CD4-positive, alpha-beta memory T cell (primary cell): Measurements from ENCODE around the gene PHACTR4. TPM values are rescaled to one million over a fixed set of nuclear protein-coding genes. Genes with fewer than 3 reads are reported as not detected.

ENCODE experiments used
- CTCF ChIA-PET: fragments of 350-600 bp; sonication (Branson Sonifier 250); formaldehyde crosslinking; loops from one replicate; lab custom pipeline; 2021; ENCODE audit warnings: inconsistent platforms; ENCODE audit not compliant: partially characterized antibody; lab: Charles Lee
- POLR2A ChIA-PET: fragments of 350-600 bp; sonication (Branson Sonifier 250); formaldehyde crosslinking; loops from one replicate; lab custom pipeline; 2021; ENCODE audit not compliant: partially characterized antibody; lab: Charles Lee
- DNase-seq, 5 donors: peaks; one replicate each; pipeline versions ENCODE4 v3.0.0 to v3.0.0-alpha.2; 2020 to 2022; ENCODE audit warnings: mixed read lengths in 1 of 5
- H3K27ac ChIP-seq: one replicate; pipeline ENCODE4 v1.7.0; 2013; ENCODE audit warnings: low read depth, low read length
- H3K27me3 ChIP-seq: 2 replicates; pipeline ENCODE4 v1.7.0; 2013; ENCODE audit warnings: mild to moderate bottlenecking, low read length, moderate library complexity; ENCODE audit not compliant: insufficient read depth
- H3K36me3 ChIP-seq: 2 replicates; pipeline ENCODE4 v1.7.0; 2013; ENCODE audit warnings: mild to moderate bottlenecking, low read length, moderate library complexity; ENCODE audit not compliant: insufficient read depth
- H3K4me1 ChIP-seq: 2 replicates; pipeline ENCODE4 v1.7.0; 2013; ENCODE audit warnings: mild to moderate bottlenecking, low read length, moderate library complexity; ENCODE audit not compliant: insufficient read depth
- H3K4me3 ChIP-seq, 2 donors: one replicate each; pipeline ENCODE4 v1.7.0; 2013; ENCODE audit warnings: low read length in 2 of 2, mild to moderate bottlenecking in 1 of 2
- H3K9me3 ChIP-seq, 2 donors: one replicate each; pipeline ENCODE4 v1.7.0; 2013; ENCODE audit warnings: low read length in 2 of 2, control low read depth in 1 of 2; ENCODE audit not compliant: control insufficient read depth in 1 of 2
- H3K27ac Mint-ChIP-seq, 7 donors: one replicate each; pipeline ENCODE4 v1.8.0; 2020 to 2021; ENCODE audit warnings: mixed read lengths in 7 of 7, mild to moderate bottlenecking in 6 of 7, inconsistent platforms in 3 of 7, moderate library complexity in 3 of 7
- H3K27me3 Mint-ChIP-seq, 2 donors: one replicate each; pipeline ENCODE4 v1.8.0; 2020 to 2021; ENCODE audit warnings: mixed read lengths in 2 of 2
- H3K36me3 Mint-ChIP-seq, 2 donors: one replicate each; pipeline ENCODE4 v1.8.0; 2020 to 2021; ENCODE audit warnings: mixed read lengths in 2 of 2, inconsistent platforms in 1 of 2, mild to moderate bottlenecking in 1 of 2
- H3K4me1 Mint-ChIP-seq, 4 donors: one replicate each; pipeline ENCODE4 v1.8.0; 2020 to 2021; ENCODE audit warnings: mixed read lengths in 4 of 4, mild to moderate bottlenecking in 1 of 4
- H3K4me3 Mint-ChIP-seq, 8 donors: one replicate each; pipeline ENCODE4 v1.8.0; 2020 to 2021; ENCODE audit warnings: mixed read lengths in 8 of 8, mild to moderate bottlenecking in 7 of 8, moderate library complexity in 6 of 8, inconsistent platforms in 3 of 8
- H3K9me3 Mint-ChIP-seq, 8 donors: one replicate each; pipeline ENCODE4 v1.8.0; 2020 to 2021; ENCODE audit warnings: mixed read lengths in 8 of 8, mild to moderate bottlenecking in 5 of 8, inconsistent platforms in 3 of 8, moderate library complexity in 1 of 8
- intact Hi-C: fragments of 100-400 bp; cut with micrococcal nuclease; formaldehyde crosslinking; loops from one replicate; pipeline ENCODE4 v1.15.1; 2023
- polyA plus RNA-seq, 2 donors: library from polyadenylated mRNA; unstranded; fragments of 300-500 nt; fragmentation: Illumina TruSeq; gene quantifications; one replicate each; pipeline ENCODE4 v1.2.3, GENCODE V29; 2021
- total RNA-seq, 2 experiments: library from RNA; stranded (reverse); gene quantifications; one replicate each; pipeline ENCODE4 v1.2.3, GENCODE V29; 2021

Gene PHACTR4
- total and polyA plus RNA-seq, 4 experiments from 2014 or later = 3.6 to 28.8 (median 24.9) TPM

DNA sequence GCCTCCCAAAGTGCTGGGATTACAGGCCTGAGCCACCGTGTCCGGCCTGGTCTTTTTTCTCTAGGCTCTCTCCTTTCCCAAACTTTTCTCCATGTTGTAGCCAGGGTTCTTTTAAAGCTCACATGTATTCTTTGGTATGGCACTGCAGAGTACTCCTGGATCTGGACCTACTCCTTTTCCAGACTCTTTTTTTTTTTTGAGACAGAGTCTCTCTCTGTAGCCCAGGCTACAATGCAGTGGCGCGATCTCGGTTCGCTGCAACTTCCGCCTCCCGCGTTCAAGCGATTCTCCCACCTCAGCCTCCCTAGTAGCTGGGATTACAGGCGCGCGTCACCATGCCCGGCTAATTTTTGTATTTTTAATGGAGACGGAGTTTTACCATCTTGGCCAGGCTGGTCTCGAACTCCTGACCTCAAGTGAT is 41.3 kb upstream of the PHACTR4 start:
- ChIA-PET POLR2A (interaction anchor here (0.7 to 6.8 kb wide), 31 partner anchors 9 to 853 kb away, joined by 3 to 128 read pairs (median 7); partner anchors contain the start of genes ATP5IF1, DNAJC8, EYA3 and GMEB1), CTCF (interaction anchor here (1.1 to 3.2 kb wide), 6 partner anchors 9 to 549 kb away, joined by 3 to 40 read pairs (median 4); no protein-coding TSS in a partner anchor)
- Mint-ChIP-seq H3K4me3 (peak overlapping the region; percentile 94 to 96 (median 95)), H3K4me1 (peaks cover 19 to 39% (median 25%) of the 10 kb centered on the region in 4 donors), H3K9me3 (peaks cover 0 to 5% (median 0%) of the 10 kb centered on the region in 8 donors), H3K27me3 (peaks cover 0 to 2% of the 10 kb centered on the region in 2 donors), H3K27ac (peak overlapping the region; percentile 97 to 100 (median 99)), H3K36me3 (peaks cover 19 to 35% of the 10 kb centered on the region in 2 donors)
- Histone ChIP-seq H3K27me3 (no peaks in the 10 kb centered on the region), H3K36me3 (peaks cover 13% of the 10 kb centered on the region), H3K4me3 (peak overlapping the region; percentile 51 to 53), H3K4me1 (peaks cover 29% of the 10 kb centered on the region), H3K9me3 (no peaks in the 10 kb centered on the region), H3K27ac (peak overlapping the region; percentile 84)
- DNase-seq = no peak
- intact Hi-C loops = loop anchor here (1.0 kb wide), 2 partner anchors 69 to 177 kb away; partner anchors contain the start of gene SESN2

DNA sequence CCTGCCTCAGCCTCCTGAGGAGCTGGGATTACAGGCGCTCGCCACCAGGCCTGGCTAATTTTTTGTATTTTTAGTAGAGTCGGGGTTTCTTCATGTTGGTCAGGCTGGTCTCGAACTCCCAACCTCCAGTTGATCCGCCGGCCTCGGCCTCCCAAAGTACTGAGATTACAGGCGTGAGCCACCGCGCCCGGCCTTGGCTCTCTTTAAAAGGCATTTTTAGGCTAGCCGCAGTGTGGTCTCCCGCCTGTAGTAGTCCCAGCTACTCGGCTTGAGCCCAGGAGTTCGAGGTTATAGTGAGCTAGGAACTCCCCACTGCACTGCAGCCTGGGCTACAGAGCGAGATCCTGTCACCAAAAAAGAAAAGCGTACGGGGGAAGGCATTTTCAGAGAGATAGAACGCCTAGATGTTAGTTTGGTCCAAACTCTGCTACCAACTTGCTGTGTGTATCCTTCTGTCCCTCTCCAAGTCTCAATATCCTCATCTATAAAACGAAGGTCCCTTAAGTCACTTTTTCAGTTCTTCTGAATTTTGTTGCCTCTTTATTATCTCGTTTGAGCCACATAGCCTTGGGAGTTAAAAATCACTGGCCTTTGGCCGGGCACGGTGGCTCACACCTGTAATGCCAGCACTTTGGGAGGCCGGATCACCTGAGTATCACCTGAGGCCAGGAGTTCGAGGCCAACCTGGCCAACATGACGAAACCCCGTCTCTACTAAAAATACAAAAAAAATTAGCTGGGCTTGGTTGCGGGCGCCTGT is 40.0 kb upstream of the PHACTR4 start:
- peaks cover 20% of the 10 kb centered on the region for H3K36me3 ChIP-seq
- peak overlapping the region; percentile 51 to 53 for H3K4me3 ChIP-seq
- intact Hi-C loops = loop anchor here (1.0 kb wide), 2 partner anchors 40 to 81 kb away; partner anchors contain the start of gene PHACTR4
- H3K36me3 Mint-ChIP-seq = peaks cover 23 to 45% of the 10 kb centered on the region in 2 donors
- H3K4me3 Mint-ChIP-seq = peak overlapping the region; percentile 94 to 96 (median 95)
- peaks cover 19 to 39% (median 26%) of the 10 kb centered on the region in 4 donors for H3K4me1 Mint-ChIP-seq
- H3K9me3 ChIP-seq = no peaks in the 10 kb centered on the region
- ChIA-PET POLR2A (interaction anchor here (0.8 to 6.8 kb wide), 32 partner anchors 8 to 852 kb away, joined by 3 to 128 read pairs (median 6); partner anchors contain the start of genes ATP5IF1, DNAJC8, EYA3 and GMEB1), CTCF (interaction anchor here (0.7 to 3.2 kb wide), 9 partner anchors 30 to 1113 kb away, joined by 3 to 40 read pairs (median 5); partner anchors contain the start of gene YTHDF2)
- H3K27me3 Mint-ChIP-seq = peaks cover 0 to 2% of the 10 kb centered on the region in 2 donors
- no peaks in the 10 kb centered on the region for H3K27me3 ChIP-seq
- H3K27ac Mint-ChIP-seq = peak overlapping the region; percentile 97 to 100 (median 99)
- H3K9me3 Mint-ChIP-seq = peaks cover 0 to 5% (median 0%) of the 10 kb centered on the region in 8 donors
- no peak for DNase-seq
- peak overlapping the region; percentile 84 for H3K27ac ChIP-seq
- peaks cover 29% of the 10 kb centered on the region for H3K4me1 ChIP-seq

DNA sequence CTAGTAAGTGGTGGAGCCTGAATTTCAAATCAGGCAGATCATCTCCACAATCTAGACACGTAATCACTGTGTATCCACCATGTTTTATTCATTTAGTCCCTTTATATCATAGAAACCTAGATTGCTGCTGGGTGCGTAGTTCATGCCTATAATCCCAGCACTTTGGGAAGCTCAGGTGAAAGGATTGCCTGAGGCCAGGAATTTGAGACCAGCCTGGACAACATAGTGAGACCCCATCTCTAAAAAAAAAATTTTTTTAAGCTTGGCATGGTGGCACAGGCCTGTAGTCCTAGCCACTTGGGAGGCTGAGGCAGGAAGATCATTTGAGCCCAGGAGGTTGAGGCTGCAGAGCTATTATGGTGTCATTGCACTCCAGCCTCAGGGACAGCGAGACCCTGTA is 30.6 kb upstream of the PHACTR4 start:
- Histone ChIP-seq H3K9me3 (no peaks in the 10 kb centered on the region), H3K4me1 (no peaks in the 10 kb centered on the region), H3K27me3 (no peaks in the 10 kb centered on the region), H3K27ac (no peak overlapping the region), H3K36me3 (peaks cover 18% of the 10 kb centered on the region), H3K4me3 (no peak overlapping the region)
- peaks cover 0 to 2% (median 0%) of the 10 kb centered on the region in 4 donors for H3K4me1 Mint-ChIP-seq
- intact Hi-C loops = no loop called here
- H3K27ac Mint-ChIP-seq = no peak overlapping the region
- ChIA-PET POLR2A (no interaction called here), CTCF (interaction anchor here (1.0 kb wide), 1 partner anchor 91 kb away, joined by 3 read pairs; no protein-coding TSS in a partner anchor)
- H3K27me3 Mint-ChIP-seq = no peaks in the 10 kb centered on the region
- DNase-seq = no peak
- no peak overlapping the region for H3K4me3 Mint-ChIP-seq
- H3K36me3 Mint-ChIP-seq = peaks cover 11 to 15% of the 10 kb centered on the region in 2 donors
- H3K9me3 Mint-ChIP-seq = no peaks in the 10 kb centered on the region

DNA sequence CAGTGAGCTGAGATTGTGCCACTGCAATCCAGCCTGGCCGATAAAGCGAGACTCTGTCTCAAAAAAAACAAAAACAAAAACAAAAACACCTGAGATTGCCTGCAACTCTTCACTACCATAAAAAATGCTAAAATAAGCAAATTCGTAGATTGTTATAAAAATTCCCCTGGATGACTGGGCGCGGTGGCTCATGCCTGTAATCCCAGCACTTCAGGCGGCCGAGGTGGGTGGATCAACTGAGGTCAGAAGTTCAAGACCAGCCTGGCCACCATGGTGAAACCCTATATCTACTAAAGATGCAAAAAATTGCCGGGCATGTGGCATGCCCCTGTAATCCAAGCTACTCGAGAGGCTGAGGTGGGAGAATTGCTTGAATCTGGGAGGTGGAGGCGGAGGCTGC is 30.0 kb upstream of the PHACTR4 start:
- CTCF ChIA-PET = interaction anchor here (1.0 kb wide), 1 partner anchor 91 kb away, joined by 3 read pairs; no protein-coding TSS in a partner anchor
- Mint-ChIP-seq H3K27me3 (no peaks in the 10 kb centered on the region), H3K9me3 (no peaks in the 10 kb centered on the region), H3K36me3 (peaks cover 7 to 9% of the 10 kb centered on the region in 2 donors), H3K4me1 (peaks cover 0 to 2% (median 0%) of the 10 kb centered on the region in 4 donors), H3K4me3 (no peak overlapping the region), H3K27ac (no peak overlapping the region)
- H3K27me3 ChIP-seq = no peaks in the 10 kb centered on the region
- H3K4me3 ChIP-seq = no peak overlapping the region
- peaks cover 12% of the 10 kb centered on the region for H3K36me3 ChIP-seq
- intact Hi-C loops = no loop called here
- H3K9me3 ChIP-seq = no peaks in the 10 kb centered on the region
- DNase-seq = no peak
- POLR2A ChIA-PET = no interaction called here
- H3K4me1 ChIP-seq = no peaks in the 10 kb centered on the region
- H3K27ac ChIP-seq = no peak overlapping the region

DNA sequence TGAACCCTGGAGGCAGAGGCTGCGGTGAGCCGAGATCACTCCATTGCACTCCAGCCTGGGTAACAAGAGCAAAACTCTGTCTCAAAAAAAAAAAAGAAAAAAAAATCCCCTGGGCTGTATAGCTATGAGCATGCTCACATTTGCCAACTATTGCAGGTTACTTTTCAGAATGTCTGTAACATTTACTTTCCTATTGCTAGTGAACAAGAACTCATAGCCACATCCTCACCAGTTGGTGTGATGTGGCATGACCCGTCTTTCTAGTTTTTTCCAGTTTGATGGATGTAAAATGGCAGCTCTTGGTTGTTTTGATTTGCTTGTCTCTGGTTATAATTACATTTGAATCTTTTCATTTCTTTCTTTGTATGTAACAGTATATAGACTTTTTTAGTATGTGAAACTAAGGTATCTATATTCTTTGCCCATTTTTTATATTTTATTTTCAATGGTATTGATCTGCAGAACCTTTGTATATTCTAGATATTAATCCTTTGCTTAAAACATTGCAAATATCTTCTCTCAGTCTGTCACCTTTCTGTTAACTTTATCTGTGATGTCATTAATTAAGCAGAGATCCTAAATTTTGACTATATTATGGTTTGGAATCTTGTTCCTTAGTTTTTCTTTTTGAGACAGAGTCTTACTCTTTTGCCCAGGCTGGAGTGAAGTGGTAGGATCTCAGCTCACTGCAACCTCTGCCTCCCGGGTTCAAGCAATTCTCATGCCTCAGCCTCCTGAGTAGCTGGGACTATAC is 29.1 kb upstream of the PHACTR4 start:
- peaks cover 5% of the 10 kb centered on the region for H3K36me3 ChIP-seq
- H3K36me3 Mint-ChIP-seq = peaks cover 2 to 4% of the 10 kb centered on the region in 2 donors
- H3K4me3 ChIP-seq = no peak overlapping the region
- H3K27ac ChIP-seq = no peak overlapping the region
- no peak for DNase-seq
- CTCF ChIA-PET = no interaction called here
- H3K27me3 ChIP-seq = no peaks in the 10 kb centered on the region
- intact Hi-C loops = no loop called here
- peak overlapping the region in 1 of 7 donors; percentile 54 for H3K27ac Mint-ChIP-seq
- POLR2A ChIA-PET = no interaction called here
- H3K9me3 Mint-ChIP-seq = no peaks in the 10 kb centered on the region
- no peaks in the 10 kb centered on the region for H3K4me1 ChIP-seq
- no peak overlapping the region for H3K4me3 Mint-ChIP-seq
- no peaks in the 10 kb centered on the region for H3K27me3 Mint-ChIP-seq
- H3K9me3 ChIP-seq = no peaks in the 10 kb centered on the region
- peaks cover 0 to 2% (median 0%) of the 10 kb centered on the region in 4 donors for H3K4me1 Mint-ChIP-seq

DNA sequence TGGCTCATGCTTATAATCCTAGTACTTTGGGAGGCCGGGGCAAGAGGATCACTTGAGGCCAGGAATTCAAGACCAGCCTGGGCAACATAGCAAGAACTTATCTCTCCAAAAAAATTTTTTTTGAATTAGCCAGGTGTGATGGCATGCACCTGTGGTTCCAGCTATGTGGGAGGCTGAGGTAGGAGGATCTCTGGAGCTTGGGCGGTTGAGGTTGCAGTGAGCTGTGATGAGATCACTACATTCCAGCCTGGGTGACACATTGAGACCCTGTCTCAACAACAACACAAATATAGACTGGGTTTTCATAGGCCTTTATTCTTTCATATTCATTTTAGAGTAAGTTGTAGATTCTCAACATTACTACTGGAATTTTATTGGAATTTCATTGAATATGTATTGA is 27.9 kb upstream of the PHACTR4 start:
- Histone ChIP-seq H3K9me3 (no peaks in the 10 kb centered on the region), H3K36me3 (no peaks in the 10 kb centered on the region), H3K27me3 (no peaks in the 10 kb centered on the region), H3K4me1 (no peaks in the 10 kb centered on the region), H3K27ac (no peak overlapping the region), H3K4me3 (no peak overlapping the region)
- Mint-ChIP-seq H3K36me3 (no peaks in the 10 kb centered on the region), H3K9me3 (no peaks in the 10 kb centered on the region), H3K27me3 (no peaks in the 10 kb centered on the region), H3K4me1 (peaks cover 0 to 2% (median 0%) of the 10 kb centered on the region in 4 donors), H3K27ac (no peak overlapping the region), H3K4me3 (no peak overlapping the region)
- DNase-seq = no peak
- intact Hi-C loops = no loop called here
- ChIA-PET POLR2A (no interaction called here), CTCF (interaction anchor here (0.7 kb wide), 2 partner anchors 768 to 1144 kb away, joined by 4 read pairs; no protein-coding TSS in a partner anchor)
